GM15510 (cell line): ENCODE data around the gene TAB2.

Experiments
- POLR2A ChIP-seq: IDR thresholded peaks from 3 replicates; pipeline ENCODE4 v1.6.1; 2011; ENCODE audit warnings: borderline replicate concordance; ENCODE audit not compliant: insufficient read length; ENCODE audit errors: extremely low read depth

The TAB2 gene

DNA sequence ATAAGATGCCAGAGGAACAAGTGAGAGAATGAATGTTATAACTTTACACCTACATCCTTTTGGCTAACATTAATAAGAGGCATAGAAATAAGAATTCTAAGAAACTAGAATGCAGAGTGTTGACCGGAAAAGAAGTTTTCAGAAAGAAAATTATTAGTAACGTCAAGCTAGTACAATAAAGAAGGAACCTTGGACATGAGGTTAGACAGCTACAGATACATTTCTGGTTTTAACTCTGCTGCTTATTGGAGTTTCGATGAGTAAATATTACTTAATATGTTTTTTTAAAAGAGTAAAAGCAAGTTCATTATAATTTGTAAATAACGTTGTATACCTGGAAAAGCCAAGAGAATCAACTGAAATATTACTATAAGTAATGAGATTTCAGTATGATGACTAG lies 22.7 kb downstream of the TAB2 start:
- no peak for TF ChIP-seq POLR2A

DNA sequence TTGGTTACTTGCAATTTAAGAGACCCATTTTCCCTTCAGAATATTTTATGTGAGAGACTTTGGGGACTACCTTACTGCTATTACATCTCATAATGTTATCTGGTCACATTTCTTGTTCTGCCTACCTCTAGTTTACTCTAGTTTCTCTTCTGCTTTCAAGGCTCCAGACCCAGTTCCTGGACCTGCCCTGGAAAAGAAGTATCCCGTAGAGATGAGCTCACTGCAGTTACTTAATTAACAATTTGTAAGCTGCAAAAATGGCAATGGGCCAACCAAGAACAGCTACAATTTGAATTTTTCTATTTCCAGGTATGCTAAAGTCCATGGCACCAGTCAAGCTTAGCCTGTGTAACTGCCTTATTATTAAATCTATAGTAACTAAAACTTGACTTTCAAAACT lies 25.0 kb downstream of the TAB2 start:
- TF ChIP-seq POLR2A: no peak

GRCh38 chr6:149343501-149343900 lies 26.0 kb downstream of the TAB2 start:
- no peak for TF ChIP-seq POLR2A

DNA sequence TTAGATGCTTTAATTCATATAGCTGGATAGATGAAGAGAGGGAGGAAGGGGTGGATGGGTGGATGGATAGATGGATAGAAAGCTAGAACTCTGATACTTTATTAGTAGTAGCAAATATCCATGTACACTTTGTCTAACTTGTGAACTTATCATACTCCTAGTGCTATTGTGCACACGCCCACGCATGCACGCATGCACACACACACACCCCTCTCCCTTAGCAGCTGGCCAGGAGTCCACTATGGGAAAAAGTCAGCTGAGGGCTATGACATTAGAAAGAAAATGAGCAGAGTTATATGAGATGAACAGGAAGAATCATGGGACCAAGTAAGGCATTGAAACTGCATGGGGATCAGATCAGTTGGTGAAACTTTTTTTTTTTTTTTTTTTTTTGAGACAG lies 28.6 kb downstream of the TAB2 start:
- TF ChIP-seq POLR2A: no peak

DNA sequence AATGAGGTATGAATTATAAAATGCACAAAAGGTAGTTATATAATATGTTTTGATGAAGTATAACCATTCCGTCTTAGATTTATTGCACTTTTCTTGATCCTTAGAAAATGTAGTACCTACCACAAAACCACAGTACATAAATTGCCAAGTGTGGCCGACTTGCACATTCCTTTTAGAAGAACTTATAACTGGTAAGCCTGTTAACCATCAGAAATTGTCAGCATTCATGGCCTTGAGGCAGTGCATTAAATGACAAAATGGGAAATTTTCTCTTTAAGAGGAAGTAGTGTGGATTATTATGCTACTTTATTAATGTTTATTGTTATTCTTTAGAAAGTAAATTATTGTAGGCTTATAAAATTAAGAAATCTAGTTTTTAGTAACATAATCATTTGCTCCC lies 29.6 kb downstream of the TAB2 start:
- TF ChIP-seq POLR2A: no peak

DNA sequence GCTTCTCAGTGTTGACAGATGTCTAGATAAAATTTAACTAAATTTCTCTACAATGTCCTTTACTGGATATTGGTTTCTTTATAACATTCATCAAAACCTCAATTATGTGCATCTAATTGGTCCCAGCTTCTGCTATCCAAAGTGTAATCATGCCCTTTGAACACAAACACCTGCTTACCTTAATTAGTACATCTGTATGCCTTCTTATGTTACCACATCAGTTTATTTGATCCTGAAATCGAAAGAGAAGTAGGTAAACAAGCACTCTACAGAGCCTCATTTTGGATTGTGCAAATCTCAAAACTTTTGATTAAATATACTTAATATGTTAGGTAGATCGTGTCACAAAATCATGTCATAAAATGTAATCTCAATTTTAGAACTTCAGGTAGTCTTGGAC lies 36.5 kb downstream of the TAB2 start:
- no peak for TF ChIP-seq POLR2A

DNA sequence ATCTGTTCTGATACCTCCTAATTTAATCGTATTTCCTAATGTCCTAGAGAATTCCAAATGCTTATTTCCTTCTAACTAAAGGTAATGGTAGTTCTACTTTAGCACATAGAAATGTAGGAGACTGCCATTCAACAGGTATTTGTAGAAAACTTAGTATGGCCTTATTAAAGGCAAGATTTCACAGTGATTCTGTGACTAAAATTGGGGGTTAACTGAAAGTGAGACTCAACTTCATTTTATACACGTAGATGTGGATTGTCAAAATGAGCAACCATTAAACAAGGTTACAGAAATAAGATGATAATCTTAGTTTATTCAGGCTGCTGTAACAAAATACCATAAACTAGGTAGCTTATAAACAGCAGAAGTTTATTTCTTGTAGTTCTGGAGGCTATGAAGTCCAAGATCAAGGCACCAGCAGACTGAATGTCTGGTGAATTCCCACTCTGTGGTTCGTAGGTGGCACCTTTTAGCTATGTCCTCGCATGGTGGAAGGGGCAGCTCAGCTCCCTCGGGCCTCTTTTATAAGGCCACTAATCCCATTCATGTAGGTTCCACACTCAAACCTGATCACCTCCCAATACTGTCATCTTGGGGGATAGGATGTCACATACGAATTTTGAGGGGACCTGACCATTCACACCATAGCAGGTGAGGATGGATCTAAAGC lies 38.7 kb downstream of the TAB2 start:
- TF ChIP-seq POLR2A: no peak

- TF ChIP-seq POLR2A: no peak
Observed at GRCh38 chr6:149357726-149358538, 40.4 kb downstream of the TAB2 start.

DNA sequence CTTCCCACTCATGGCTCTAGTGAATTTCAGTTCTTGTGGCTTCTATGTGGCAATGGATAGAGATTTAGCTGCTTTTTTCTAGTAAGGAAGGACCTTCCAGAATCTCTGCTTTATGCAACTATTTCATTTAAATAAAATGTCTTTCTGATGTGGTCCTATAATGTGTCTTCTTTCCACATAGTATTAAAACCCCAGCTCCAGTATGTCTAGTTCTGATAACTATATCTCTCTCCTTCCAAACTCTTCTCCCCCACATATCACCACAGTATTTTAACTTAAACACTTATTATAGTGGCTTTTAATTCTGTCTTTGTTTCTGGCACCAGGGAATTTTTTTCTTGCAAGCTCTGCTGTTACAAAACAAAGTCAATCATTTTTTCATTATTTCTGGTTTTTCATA lies 41.9 kb downstream of the TAB2 start:
- no peak for TF ChIP-seq POLR2A

DNA sequence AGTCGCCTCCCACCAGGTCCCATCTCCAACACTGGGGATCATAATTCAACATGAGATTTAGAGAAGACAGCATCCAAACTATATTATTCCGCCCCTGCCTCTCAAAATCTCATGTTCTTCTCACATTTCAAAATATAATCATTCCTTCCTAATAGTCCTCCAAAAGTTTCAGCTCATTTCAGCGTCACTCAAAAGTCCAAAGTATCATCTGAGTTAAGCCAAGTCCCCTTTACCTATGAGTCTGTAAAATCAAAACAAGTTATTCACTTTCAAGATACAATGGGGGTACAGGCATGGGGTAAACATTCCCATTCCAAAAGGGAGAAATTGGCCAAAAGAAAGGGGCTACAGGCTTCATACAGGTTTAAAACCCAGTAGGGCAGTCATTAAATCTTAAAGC lies 43.0 kb downstream of the TAB2 start:
- no peak for TF ChIP-seq POLR2A

GRCh38 chr6:149362289-149362688 lies 44.8 kb downstream of the TAB2 start:
- no peak for TF ChIP-seq POLR2A

GRCh38 chr6:149363154-149363553 lies 45.6 kb downstream of the TAB2 start:
- no peak for TF ChIP-seq POLR2A

DNA sequence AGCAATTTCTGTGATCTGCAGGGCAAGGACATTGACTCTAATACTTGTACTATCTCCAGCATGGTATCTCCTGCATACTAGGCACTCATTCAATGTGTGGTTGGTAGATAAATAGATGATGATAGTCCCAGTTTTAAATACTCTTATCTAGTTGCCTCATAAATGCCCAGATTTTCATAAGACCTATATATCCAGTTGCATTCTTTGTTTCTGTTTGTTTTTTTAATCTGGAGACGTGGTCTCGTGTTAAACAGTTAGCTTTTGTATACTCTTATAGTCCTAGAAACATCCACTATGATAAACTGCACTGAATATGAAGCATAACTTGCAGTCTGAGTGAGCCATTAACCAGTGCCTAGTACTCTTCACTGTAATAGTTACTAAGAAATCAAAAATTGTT lies 47.0 kb downstream of the TAB2 start:
- no peak for TF ChIP-seq POLR2A

- TF ChIP-seq POLR2A: no peak
Observed at GRCh38 chr6:149365197-149365596, 47.7 kb downstream of the TAB2 start.

GRCh38 chr6:149366267-149366921 lies 48.9 kb downstream of the TAB2 start:
- no peak for TF ChIP-seq POLR2A

DNA sequence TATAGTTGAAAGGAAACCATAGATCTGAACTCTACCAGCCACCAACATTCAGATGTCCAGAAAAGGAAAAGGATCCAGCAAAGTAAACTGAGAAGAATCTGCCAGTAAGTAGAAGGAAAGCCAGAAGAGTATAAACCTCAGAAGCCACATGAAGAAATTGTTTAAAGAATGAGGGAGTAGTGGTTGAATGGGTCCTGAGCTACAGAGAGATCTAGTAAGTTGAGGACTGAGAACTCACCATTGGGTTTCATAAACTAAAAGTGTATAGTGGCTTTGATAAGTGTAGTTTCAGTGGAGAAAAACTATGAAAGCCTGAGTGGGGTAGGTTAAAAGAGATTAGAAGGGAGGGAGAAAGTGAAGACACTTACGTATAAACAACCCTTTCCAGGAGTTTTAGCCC lies 50.6 kb downstream of the TAB2 start:
- TF ChIP-seq POLR2A: no peak
